ENCODE data around the gene CHRNA1.

CHRNA1 gene

GRCh38 chr2:174764280-174765255, at the start of gene CHRNA1:
CHRNA1 (minus strand) TSS chr2:174764472; CDS start chr2:174764394, 78 bp downstream.
- DNase-seq: no peak

- no peak for DNase-seq
Measured at GRCh38 chr2:174812037-174812436, 47.8 kb upstream of the CHRNA1 start.

GRCh38 chr2:174807931-174808330, 43.7 kb upstream of the CHRNA1 start:
- no peak for DNase-seq

- DNase-seq: no peak
Measured at GRCh38 chr2:174805803-174806202, 41.5 kb upstream of the CHRNA1 start.

- DNase-seq: no peak
Measured at GRCh38 chr2:174802459-174802858, 38.2 kb upstream of the CHRNA1 start.

GRCh38 chr2:174800436-174801205, 36.3 kb upstream of the CHRNA1 start:
- no peak for DNase-seq

- DNase-seq: no peak
Measured at GRCh38 chr2:174798801-174799200, 34.5 kb upstream of the CHRNA1 start.

- DNase-seq: no peak
Measured at GRCh38 chr2:174797781-174798276, 33.6 kb upstream of the CHRNA1 start.

- no peak for DNase-seq
Measured at GRCh38 chr2:174796319-174796771, 32.1 kb upstream of the CHRNA1 start.

GRCh38 chr2:174794851-174795374, 30.6 kb upstream of the CHRNA1 start:
- no peak for DNase-seq

- no peak for DNase-seq
Measured at GRCh38 chr2:174792309-174793025, 28.2 kb upstream of the CHRNA1 start.

- DNase-seq: no peak
Measured at GRCh38 chr2:174791746-174792280, 27.5 kb upstream of the CHRNA1 start.

- no peak for DNase-seq
Measured at GRCh38 chr2:174791020-174791419, 26.7 kb upstream of the CHRNA1 start.

- DNase-seq: no peak
Measured at GRCh38 chr2:174789001-174789400, 24.7 kb upstream of the CHRNA1 start.

- DNase-seq: no peak
Measured at GRCh38 chr2:174788291-174788929, 24.1 kb upstream of the CHRNA1 start.

- no peak for DNase-seq
Measured at GRCh38 chr2:174787487-174788205, 23.4 kb upstream of the CHRNA1 start.

GRCh38 chr2:174786066-174786725, 21.9 kb upstream of the CHRNA1 start:
- no peak for DNase-seq

GRCh38 chr2:174785481-174785880, 21.2 kb upstream of the CHRNA1 start:
- no peak for DNase-seq

- DNase-seq: no peak
Measured at GRCh38 chr2:174784909-174785308, 20.6 kb upstream of the CHRNA1 start.

GRCh38 chr2:174784316-174784715, 20.0 kb upstream of the CHRNA1 start:
- no peak for DNase-seq
